GM20000 (cell line): ENCODE data around the gene SSUH2.
A peak's percentile ranks its signal among the peaks of the same experiment; 100 is the strongest.
"Not testable (repeated sequence)": the region's sequence is repeated elsewhere in the genome, so short reads cannot be mapped to it uniquely, and the experiment has no call there.

Experiments
- DNase-seq: peaks from one replicate; pipeline ENCODE4 v3.0.0; 2012; ENCODE audit warnings: low spot score
- CTCF ChIP-seq: IDR thresholded peaks from 2 replicates; pipeline ENCODE4 v1.5.1; 2012; ENCODE audit warnings: mild to moderate bottlenecking, control low read depth; ENCODE audit errors: extremely low read depth, missing control alignments

SSUH2 gene, protein sequence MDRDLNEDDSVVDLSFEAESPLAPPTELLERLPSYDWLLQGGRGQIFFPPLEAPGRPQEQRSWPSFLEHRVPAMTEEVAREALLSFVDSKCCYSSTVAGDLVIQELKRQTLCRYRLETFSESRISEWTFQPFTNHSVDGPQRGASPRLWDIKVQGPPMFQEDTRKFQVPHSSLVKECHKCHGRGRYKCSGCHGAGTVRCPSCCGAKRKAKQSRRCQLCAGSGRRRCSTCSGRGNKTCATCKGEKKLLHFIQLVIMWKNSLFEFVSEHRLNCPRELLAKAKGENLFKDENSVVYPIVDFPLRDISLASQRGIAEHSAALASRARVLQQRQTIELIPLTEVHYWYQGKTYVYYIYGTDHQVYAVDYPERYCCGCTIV

DNA sequence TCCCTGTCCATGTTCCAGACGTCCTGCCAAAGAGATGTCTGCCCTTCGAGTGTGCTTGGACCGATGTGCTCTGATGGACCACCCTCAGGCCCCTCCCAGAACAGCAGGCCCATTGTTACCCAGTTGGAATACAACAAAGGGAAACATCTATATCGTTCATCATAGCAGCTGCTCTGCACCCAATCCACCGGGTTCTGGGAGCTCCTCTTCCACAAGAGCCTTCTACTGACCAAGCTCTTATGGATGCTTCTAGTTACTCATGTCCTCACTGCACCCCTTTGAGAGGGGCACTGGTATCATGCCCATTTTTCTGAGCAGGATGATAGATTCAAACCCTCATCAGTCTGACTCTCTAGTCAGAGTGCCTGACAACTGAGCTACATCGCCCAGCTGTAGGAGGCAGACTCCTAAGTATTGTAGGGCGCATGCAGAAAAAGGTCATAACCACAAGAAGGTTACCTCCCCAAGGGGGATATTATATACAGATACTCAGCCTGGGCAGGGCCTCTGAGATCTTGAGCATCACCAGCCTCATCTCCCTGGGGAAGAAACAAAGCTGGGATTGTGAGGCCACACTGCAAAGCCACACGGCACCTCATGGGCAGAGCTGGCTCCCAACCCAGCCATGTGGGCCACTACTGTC, at the start of gene SSUH2:
TSS of gene SSUH2 (minus strand) at position 51 of the 643 bp plus-strand sequence. CDS start at position 11, 40 bp downstream.
- TF ChIP-seq CTCF: no peak
- no peak for DNase-seq

- DNase-seq: not testable (repeated sequence)
Measured at GRCh38 chr3:8691295-8691694, 46.7 kb upstream of the SSUH2 start.

- DNase-seq: not testable (repeated sequence)
Measured at GRCh38 chr3:8684992-8685391, 40.4 kb upstream of the SSUH2 start.

DNA sequence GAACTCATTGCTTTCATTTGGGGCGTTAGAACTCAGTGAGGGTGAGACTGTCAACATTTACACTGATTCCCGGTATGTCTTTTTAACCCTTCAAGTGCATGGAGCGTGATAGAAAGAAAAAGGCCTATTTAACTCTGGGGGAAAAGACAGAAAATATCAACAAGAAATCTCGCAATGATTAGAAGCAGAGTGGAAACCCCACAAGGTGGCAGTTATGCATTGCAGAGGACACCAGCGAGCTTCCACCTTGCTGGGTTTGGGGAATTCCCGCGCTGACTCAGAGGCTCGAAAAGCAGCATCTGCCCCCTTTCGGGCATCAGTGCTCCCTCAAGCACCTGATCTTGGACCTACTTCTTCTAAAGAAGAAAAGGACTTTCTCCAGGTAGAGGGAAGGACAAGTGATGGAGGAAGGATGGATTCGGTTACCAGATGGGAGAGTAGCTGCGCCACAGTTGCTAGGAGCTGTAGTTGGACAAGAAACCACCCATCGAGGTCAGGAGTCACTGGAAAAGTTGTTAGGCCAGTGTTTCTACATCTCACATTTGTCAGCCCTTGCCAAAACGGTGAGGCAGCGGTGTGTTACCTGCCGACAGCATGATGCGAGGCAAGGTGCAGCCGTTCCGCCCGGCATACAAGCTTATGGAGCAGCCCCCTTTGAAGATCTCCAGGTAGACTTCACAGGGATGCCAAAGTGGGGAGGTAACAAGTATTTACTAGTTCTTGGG, 38.4 kb upstream of the SSUH2 start:
- TF ChIP-seq CTCF: peak; percentile 18
- not testable (repeated sequence) for DNase-seq

DNA sequence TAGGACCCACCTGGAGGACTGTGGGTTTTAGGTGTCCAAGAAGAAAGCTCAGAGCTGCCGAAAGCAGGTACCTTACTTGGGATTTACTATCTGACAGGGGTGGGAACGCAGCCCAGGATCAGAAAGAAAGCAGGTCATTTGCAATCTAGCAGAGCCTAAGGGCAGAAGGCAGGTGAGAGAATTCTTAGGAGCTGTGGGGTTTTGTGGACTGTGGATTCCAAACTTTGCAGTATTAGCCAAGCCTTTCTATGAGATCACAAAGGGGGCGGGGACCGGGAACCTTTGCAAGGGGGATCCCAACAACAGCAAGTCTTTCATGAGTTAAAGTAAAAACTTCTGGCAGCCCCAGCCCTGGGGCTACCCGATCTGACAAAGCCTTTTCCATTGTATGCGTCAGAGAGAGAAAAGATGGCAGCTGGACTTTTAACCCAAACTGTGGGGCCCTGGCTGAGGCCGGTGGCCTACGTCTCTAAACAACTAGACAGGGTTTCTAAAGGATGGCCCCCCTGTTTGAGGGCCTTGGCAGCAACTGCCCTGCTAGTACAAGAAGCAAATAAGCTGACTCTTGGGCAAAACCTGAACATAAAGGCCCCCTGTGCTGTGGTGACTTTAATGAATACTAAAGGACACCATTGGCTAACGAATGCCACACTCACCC, 37.4 kb upstream of the SSUH2 start:
- not testable (repeated sequence) for DNase-seq

DNA sequence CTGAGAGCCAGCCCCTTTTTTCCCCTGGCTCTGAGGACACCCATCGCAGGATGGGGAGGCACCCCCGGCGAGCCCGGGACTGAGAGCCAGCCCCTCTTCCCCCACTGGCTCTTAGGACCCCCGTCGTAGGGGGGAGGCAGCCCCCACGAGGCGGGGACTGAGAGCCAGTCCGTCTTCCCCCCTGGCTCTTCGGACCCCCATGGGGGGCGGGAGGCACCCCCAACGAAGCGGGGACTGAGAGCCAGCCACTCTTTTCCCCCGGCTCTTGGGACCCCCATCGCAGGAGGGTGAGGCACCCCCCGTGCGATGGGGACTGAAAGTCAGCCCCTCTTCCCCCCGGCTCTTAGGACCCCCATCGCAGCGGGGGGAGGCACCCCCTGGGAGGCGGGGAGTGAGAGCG, 36.8 kb upstream of the SSUH2 start:
- no peak for DNase-seq
- TF ChIP-seq CTCF: no peak

GRCh38 chr3:8679817-8680553, 35.4 kb upstream of the SSUH2 start:
- DNase-seq: not testable (repeated sequence)

GRCh38 chr3:8678751-8679150, 34.2 kb upstream of the SSUH2 start:
- DNase-seq: no peak
- TF ChIP-seq CTCF: no peak

GRCh38 chr3:8677258-8677657, 32.7 kb upstream of the SSUH2 start:
- not testable (repeated sequence) for DNase-seq

- DNase-seq: not testable (repeated sequence)
Measured at GRCh38 chr3:8675591-8675990, 31.0 kb upstream of the SSUH2 start.
